Smooth muscle cell (in vitro differentiated cells): ENCODE measurements around the gene C1orf115. TPM values are rescaled to one million over a fixed set of nuclear protein-coding genes. Genes with fewer than 3 reads are reported as not detected.

Source experiments
- DNase-seq: peaks from one replicate; lab custom pipeline; 2025; ENCODE audit not compliant: unreplicated experiment; lab: John Stamatoyannopoulos, UW
- H2AFZ ChIP-seq: fragments of 200-600 bp; sonication (generic); 2 replicates; pipeline ENCODE4 v1.6.0; 2016; ENCODE audit warnings: antibody characterized with exemption, low read depth, mild to moderate bottlenecking
- H3F3A ChIP-seq: fragments of 200-600 bp; sonication (generic); 2 replicates; pipeline ENCODE4 v1.6.0; 2017; ENCODE audit warnings: antibody characterized with exemption, low read depth
- H3K27ac ChIP-seq: fragments of 200-600 bp; sonication (generic); 2 replicates; pipeline ENCODE4 v1.5.1; 2016; ENCODE audit warnings: low read depth, mild to moderate bottlenecking
- H3K27me3 ChIP-seq: fragments of 200-600 bp; sonication (generic); 2 replicates; pipeline ENCODE4 v1.6.1; 2016; ENCODE audit warnings: low read depth, mild to moderate bottlenecking
- H3K36me3 ChIP-seq: fragments of 200-600 bp; sonication (generic); 2 replicates; pipeline ENCODE4 v1.5.1; 2016; ENCODE audit warnings: low read depth
- H3K4me1 ChIP-seq: fragments of 200-600 bp; sonication (generic); 2 replicates; pipeline ENCODE4 v1.5.1; 2016; ENCODE audit warnings: low read depth
- H3K4me2 ChIP-seq: fragments of 200-600 bp; sonication (generic); 2 replicates; pipeline ENCODE4 v1.6.0; 2016; ENCODE audit warnings: mild to moderate bottlenecking
- H3K4me3 ChIP-seq: fragments of 200-600 bp; sonication (generic); 2 replicates; pipeline ENCODE4 v1.5.1; 2016; ENCODE audit warnings: mild to moderate bottlenecking
- H3K79me2 ChIP-seq: fragments of 200-600 bp; sonication (generic); 2 replicates; pipeline ENCODE4 v1.6.0; 2016; ENCODE audit warnings: low read depth, mild to moderate bottlenecking
- H3K9ac ChIP-seq: fragments of 200-600 bp; sonication (generic); 2 replicates; pipeline ENCODE4 v1.6.0; 2016; ENCODE audit warnings: low read depth
- H3K9me3 ChIP-seq: fragments of 200-600 bp; sonication (generic); replicated peaks from 2 replicates; pipeline ENCODE4 v1.5.1; 2016; ENCODE audit warnings: low read depth
- H4K20me1 ChIP-seq: fragments of 200-600 bp; sonication (generic); 2 replicates; pipeline ENCODE4 v1.6.0; 2016; ENCODE audit warnings: low read depth
- WGBS: methylation state at CpG from one replicate; pipeline ENCODE4 v1.1.7; 2016; ENCODE audit warnings: low lambda C conversion rate; 5-methylcytosine and 5-hydroxymethylcytosine counted together
- polyA plus RNA-seq: library from polyadenylated mRNA; unstranded; fragments of >200 nt; fragmentation: Nextera tagmentation; extraction: Ambion mirVana; gene quantifications from 2 replicates; pipeline ENCODE4 v1.2.1, GENCODE V29; 2016
- total RNA-seq: library from RNA; depleted of rRNA; stranded (reverse); fragments of >200 nt; gene quantifications from 2 replicates; pipeline ENCODE4 v1.2.3, GENCODE V29; 2014
- TF ChIP-seq, protein P1 (sequence below): fragments of 200-600 bp; sonication (generic); IDR thresholded peaks from 2 replicates; pipeline ENCODE4 v1.5.1; 2017; ENCODE audit warnings: borderline replicate concordance, mild to moderate bottlenecking, antibody characterized with exemption; ENCODE audit not compliant: insufficient read depth, poor library complexity, severe bottlenecking

C1orf115 gene
- total and polyA plus RNA-seq, 2 experiments from 2014 or later, result 0.05 to 1.2 TPM

DNA sequence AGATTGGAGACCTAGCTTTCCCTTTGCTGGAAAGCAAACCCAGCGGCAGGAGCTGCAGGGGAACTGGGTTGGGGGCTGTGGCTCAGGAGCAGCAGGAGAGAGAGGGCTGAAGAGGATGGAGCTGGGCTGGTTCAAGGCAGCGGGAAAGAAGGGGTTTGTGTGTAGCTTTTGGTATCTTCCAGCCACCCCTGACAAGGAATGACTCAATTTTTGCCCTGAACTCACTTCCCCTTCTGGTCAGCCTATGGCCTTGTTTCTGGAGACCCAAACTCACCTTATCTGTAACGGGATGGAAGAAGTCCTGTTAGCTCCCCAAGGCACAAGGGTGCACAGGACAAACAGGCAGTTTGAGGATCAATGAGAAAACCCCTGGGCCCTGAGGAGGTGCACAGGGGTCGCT is 13.1 kb downstream of the C1orf115 start:
- no peaks in the 10 kb centered on the region for H4K20me1 ChIP-seq
- H2AFZ ChIP-seq, result no peak overlapping the region
- TF ChIP-seq, protein P1, sequence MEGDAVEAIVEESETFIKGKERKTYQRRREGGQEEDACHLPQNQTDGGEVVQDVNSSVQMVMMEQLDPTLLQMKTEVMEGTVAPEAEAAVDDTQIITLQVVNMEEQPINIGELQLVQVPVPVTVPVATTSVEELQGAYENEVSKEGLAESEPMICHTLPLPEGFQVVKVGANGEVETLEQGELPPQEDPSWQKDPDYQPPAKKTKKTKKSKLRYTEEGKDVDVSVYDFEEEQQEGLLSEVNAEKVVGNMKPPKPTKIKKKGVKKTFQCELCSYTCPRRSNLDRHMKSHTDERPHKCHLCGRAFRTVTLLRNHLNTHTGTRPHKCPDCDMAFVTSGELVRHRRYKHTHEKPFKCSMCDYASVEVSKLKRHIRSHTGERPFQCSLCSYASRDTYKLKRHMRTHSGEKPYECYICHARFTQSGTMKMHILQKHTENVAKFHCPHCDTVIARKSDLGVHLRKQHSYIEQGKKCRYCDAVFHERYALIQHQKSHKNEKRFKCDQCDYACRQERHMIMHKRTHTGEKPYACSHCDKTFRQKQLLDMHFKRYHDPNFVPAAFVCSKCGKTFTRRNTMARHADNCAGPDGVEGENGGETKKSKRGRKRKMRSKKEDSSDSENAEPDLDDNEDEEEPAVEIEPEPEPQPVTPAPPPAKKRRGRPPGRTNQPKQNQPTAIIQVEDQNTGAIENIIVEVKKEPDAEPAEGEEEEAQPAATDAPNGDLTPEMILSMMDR, result no peak
- no peaks in the 10 kb centered on the region for H3K9me3 ChIP-seq
- DNase-seq, result no peak
- no peaks in the 10 kb centered on the region for H3K4me1 ChIP-seq
- H3K9ac ChIP-seq, result no peak overlapping the region
- 86% methylated on average over 4 of the region's 4 CpGs for WGBS
- no peak overlapping the region for H3K4me2 ChIP-seq
- H3F3A ChIP-seq, result no peaks in the 10 kb centered on the region
- no peak overlapping the region for H3K27ac ChIP-seq
- H3K36me3 ChIP-seq, result no peaks in the 10 kb centered on the region
- no peaks in the 10 kb centered on the region for H3K27me3 ChIP-seq
- H3K79me2 ChIP-seq, result no peaks in the 10 kb centered on the region
- no peak overlapping the region for H3K4me3 ChIP-seq

DNA sequence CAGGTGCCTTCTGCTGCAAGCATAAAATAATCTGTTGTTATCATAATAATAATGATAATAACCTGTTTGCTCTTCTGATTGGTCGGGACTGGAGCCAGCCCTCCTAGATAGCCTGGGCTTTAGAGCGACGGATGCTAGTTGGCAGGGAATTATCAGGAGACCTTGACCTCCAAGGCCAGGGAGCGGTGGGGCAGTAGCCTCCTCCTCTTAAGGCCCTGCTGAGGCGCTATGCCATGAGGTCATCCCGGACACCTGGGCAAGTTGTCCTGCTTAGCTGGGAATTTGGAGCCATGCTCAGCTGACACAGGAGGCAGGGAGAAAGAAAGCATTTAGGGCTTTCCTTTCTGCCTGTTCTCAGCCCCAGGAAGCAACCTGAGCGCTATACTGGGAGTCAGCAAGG is 15.6 kb downstream of the C1orf115 start:
- TF ChIP-seq, protein P1, result no peak
- no peaks in the 10 kb centered on the region for H3K4me1 ChIP-seq
- 93% methylated on average over 7 of the region's 7 CpGs for WGBS

GRCh38 chr1:220706480-220706879 is 16.3 kb downstream of the C1orf115 start:
- Histone ChIP-seq H4K20me1 (no peaks in the 10 kb centered on the region), H3K9ac (no peak overlapping the region), H3K27me3 (no peaks in the 10 kb centered on the region), H3K4me1 (no peaks in the 10 kb centered on the region), H3K27ac (no peak overlapping the region), H3K4me3 (no peak overlapping the region), H3K79me2 (no peaks in the 10 kb centered on the region), H3K4me2 (no peak overlapping the region), H3F3A (no peaks in the 10 kb centered on the region), H2AFZ (no peak overlapping the region), H3K36me3 (no peaks in the 10 kb centered on the region), H3K9me3 (no peaks in the 10 kb centered on the region)
- WGBS, result 87% methylated on average over 9 of the region's 9 CpGs
- no peak for DNase-seq
- TF ChIP-seq, protein P1, result no peak

More for the DNA sequence above, 15.6 kb downstream of the C1orf115 start:
- no peaks in the 10 kb centered on the region for H3F3A ChIP-seq
- no peak overlapping the region for H3K27ac ChIP-seq
- H2AFZ ChIP-seq, result no peak overlapping the region
- no peaks in the 10 kb centered on the region for H3K36me3 ChIP-seq
- no peaks in the 10 kb centered on the region for H4K20me1 ChIP-seq
- DNase-seq, result no peak
- H3K4me2 ChIP-seq, result no peak overlapping the region
- no peaks in the 10 kb centered on the region for H3K9me3 ChIP-seq
- H3K9ac ChIP-seq, result no peak overlapping the region
- no peaks in the 10 kb centered on the region for H3K27me3 ChIP-seq
- H3K79me2 ChIP-seq, result no peaks in the 10 kb centered on the region
- no peak overlapping the region for H3K4me3 ChIP-seq

DNA sequence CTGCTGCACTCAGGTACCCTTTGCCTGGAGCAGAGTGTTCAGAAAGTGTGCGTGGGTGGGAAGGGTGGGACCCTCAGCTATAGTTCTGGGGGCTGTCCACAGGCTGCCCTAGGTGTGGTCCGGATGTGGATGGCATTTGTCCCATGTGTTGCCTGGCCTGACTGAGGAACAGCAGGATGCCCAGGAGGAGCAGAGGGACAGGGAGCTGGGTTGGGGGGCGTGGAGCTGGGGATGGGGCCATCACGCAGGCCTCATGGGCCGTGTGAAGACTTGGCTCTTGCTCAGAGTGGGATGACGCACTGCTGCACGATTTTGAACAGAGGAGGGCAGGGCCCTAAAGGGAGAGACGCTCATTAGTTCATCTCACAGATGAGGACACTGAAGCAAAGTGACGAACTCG is 17.0 kb downstream of the C1orf115 start:
- Histone ChIP-seq H4K20me1 (no peaks in the 10 kb centered on the region), H3F3A (no peaks in the 10 kb centered on the region), H3K36me3 (no peaks in the 10 kb centered on the region), H3K4me3 (no peak overlapping the region), H3K9me3 (no peaks in the 10 kb centered on the region), H3K4me1 (no peaks in the 10 kb centered on the region), H3K27ac (no peak overlapping the region), H2AFZ (no peak overlapping the region), H3K27me3 (no peaks in the 10 kb centered on the region), H3K4me2 (no peak overlapping the region), H3K9ac (no peak overlapping the region), H3K79me2 (no peaks in the 10 kb centered on the region)
- WGBS, result 93% methylated on average over 10 of the region's 10 CpGs
- TF ChIP-seq, protein P1, result no peak
- DNase-seq, result no peak
